SH-SY5Y (cell line): ENCODE measurements around the gene GALNTL6.

Source experiments
- GATA2 ChIP-seq: IDR thresholded peaks from 2 replicates; pipeline ENCODE4 v1.6.1; 2011; ENCODE audit warnings: mild to moderate bottlenecking, low read depth, low read length
- GATA3 ChIP-seq: IDR thresholded peaks from 2 replicates; pipeline ENCODE4 v1.6.1; 2011; ENCODE audit warnings: low read depth, mild to moderate bottlenecking, low read length, moderate library complexity

DNA sequence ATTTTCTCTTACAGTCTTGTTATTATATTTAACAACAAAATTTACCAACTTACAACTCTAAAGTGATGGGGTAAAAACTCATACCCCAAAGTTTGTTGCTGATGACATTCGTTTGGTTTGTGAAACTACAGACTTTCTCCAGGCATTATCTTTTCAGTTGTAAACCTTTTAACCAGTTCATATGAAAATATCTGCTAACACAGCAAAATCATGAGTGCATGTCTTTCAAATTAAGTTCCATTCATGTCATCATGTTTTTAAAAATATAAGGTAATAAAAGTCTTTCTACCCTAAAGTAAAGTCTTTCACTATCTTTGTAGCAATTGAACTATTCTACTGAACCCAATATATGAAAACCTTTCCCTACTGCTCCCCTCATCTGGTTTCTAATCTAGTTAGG is 3.4 kb upstream of the GALNTL6 start:
- TF ChIP-seq GATA2: no peak
- no peak for TF ChIP-seq GATA3
